Gastroesophageal sphincter (tissue), 3 donors: ENCODE measurements around the gene TNNT3.

Source experiments
- EP300 ChIP-seq: sonication (generic); formaldehyde crosslinking; IDR thresholded peaks from one replicate; pipeline ENCODE4 v1.6.1; 2017; ENCODE audit warnings: antibody characterized with exemption, mild to moderate bottlenecking
- POLR2A ChIP-seq, 2 donors: fragments of 450-650 bp; IDR thresholded peaks; one replicate each; pipeline ENCODE4 v1.6.1; 2017; ENCODE audit warnings: antibody characterized with exemption in 2 of 2, mild to moderate bottlenecking in 2 of 2, moderate library complexity in 1 of 2
- POLR2AphosphoS5 ChIP-seq: sonication (generic); formaldehyde crosslinking; IDR thresholded peaks from one replicate; pipeline ENCODE4 v1.6.1; 2017; ENCODE audit warnings: antibody characterized with exemption
- TF ChIP-seq, protein P1 (sequence below), 4 experiments: fragments of 200-600 bp in 2 of 4; fragments of 450-650 bp in 2 of 4; sonication (generic) in 1 of 4; IDR thresholded peaks; one replicate each; pipeline ENCODE4 v1.5.1; 2017 to 2019; ENCODE audit warnings: antibody characterized with exemption in 4 of 4, mild to moderate bottlenecking in 2 of 4, moderate library complexity in 2 of 4

DNA sequence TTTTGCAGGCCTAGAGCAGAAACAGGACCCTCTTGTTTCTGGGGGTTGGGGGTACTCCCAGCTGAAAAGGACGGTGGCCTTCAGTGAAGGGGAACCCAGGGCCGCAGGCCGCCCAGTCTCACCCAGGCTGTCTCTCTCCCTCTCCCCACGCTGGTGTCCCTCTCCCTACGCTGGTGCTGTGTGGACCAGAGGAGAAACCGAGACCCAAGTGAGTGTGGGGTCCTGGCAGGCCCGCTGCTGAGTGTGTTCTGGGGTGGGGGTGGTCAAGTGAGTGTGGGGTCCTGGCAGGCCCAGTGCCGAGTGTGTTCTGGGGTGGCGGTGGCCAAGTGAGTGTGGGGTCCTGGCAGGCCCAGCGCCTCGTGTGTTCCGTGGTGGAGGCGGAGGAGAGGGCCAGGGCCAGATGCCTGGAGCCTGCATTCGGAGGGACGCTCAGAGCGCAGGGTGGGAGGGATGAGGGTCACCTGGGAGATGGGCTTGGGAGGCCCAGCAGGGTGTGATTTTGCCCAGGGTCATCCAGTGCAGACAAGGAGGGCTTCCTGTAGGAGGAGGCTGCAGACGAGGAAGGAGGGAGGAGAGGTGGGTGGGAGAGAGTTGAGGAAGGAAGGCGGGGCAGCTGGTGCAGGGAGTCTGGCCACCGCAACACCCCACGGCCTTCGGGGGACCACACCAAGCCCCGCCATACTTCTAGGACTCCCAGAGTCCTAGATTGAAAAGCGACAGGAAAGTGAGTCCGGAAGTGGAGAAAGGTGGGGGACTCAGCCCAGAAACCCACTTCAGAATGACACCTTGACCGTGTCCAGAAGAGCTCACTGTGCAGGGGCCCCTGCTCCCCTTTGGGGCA, 10.3 kb downstream of the TNNT3 start:
- TF ChIP-seq, protein P1, sequence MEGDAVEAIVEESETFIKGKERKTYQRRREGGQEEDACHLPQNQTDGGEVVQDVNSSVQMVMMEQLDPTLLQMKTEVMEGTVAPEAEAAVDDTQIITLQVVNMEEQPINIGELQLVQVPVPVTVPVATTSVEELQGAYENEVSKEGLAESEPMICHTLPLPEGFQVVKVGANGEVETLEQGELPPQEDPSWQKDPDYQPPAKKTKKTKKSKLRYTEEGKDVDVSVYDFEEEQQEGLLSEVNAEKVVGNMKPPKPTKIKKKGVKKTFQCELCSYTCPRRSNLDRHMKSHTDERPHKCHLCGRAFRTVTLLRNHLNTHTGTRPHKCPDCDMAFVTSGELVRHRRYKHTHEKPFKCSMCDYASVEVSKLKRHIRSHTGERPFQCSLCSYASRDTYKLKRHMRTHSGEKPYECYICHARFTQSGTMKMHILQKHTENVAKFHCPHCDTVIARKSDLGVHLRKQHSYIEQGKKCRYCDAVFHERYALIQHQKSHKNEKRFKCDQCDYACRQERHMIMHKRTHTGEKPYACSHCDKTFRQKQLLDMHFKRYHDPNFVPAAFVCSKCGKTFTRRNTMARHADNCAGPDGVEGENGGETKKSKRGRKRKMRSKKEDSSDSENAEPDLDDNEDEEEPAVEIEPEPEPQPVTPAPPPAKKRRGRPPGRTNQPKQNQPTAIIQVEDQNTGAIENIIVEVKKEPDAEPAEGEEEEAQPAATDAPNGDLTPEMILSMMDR (IDR thresholded peaks at IDR 0.05) = no peak
- TF ChIP-seq POLR2A (IDR thresholded peaks at IDR 0.05) = no peak
- no peak for TF ChIP-seq POLR2AphosphoS5
- no peak for TF ChIP-seq EP300
